ENCODE data around the gene NIN. TPM values are rescaled to one million over a fixed set of nuclear protein-coding genes. Genes with fewer than 3 reads are reported as not detected.

Gene NIN
- total RNA-seq, 2 donors from 2014 or later: 46.1 to 60.0 TPM

GRCh38 chr14:50855558-50855957, 24.6 kb upstream of the NIN start:
- Mint-ChIP-seq H3K4me3 (no peak overlapping the region), H3K27me3 (ENCODE audit: low read depth) (no peaks in the 10 kb centered on the region), H3K36me3 (ENCODE audit: insufficient read depth in 2 of 2) (no peaks in the 10 kb centered on the region), H3K4me1 (ENCODE audit: low read depth) (peaks cover 25% of the 10 kb centered on the region), H3K9me3 (no peaks in the 10 kb centered on the region), H3K27ac (no peak overlapping the region)
- ATAC-seq (replicated peaks in 1 of 2): no peak
- DNase-seq: no peak

GRCh38 chr14:50854521-50854920, 23.6 kb upstream of the NIN start:
- Mint-ChIP-seq H3K4me3 (no peak overlapping the region), H3K27me3 (ENCODE audit: low read depth) (no peaks in the 10 kb centered on the region), H3K9me3 (no peaks in the 10 kb centered on the region), H3K27ac (no peak overlapping the region), H3K36me3 (ENCODE audit: insufficient read depth in 2 of 2) (no peaks in the 10 kb centered on the region), H3K4me1 (ENCODE audit: low read depth) (peaks cover 18% of the 10 kb centered on the region)
- ATAC-seq (replicated peaks in 1 of 2): no peak
- DNase-seq: no peak

GRCh38 chr14:50853891-50854290, 22.9 kb upstream of the NIN start:
- Mint-ChIP-seq H3K27me3 (ENCODE audit: low read depth) (no peaks in the 10 kb centered on the region), H3K4me1 (ENCODE audit: low read depth) (peaks cover 12% of the 10 kb centered on the region), H3K9me3 (no peaks in the 10 kb centered on the region), H3K27ac (no peak overlapping the region), H3K4me3 (no peak overlapping the region), H3K36me3 (ENCODE audit: insufficient read depth in 2 of 2) (no peaks in the 10 kb centered on the region)
- ATAC-seq (replicated peaks in 1 of 2): peak; percentile 81 to 86
- no peak for DNase-seq

- DNase-seq: no peak
- H3K27ac Mint-ChIP-seq: no peak overlapping the region
- no peak for ATAC-seq (replicated peaks in 1 of 2)
- H3K36me3 Mint-ChIP-seq (ENCODE audit: insufficient read depth in 2 of 2): no peaks in the 10 kb centered on the region
- H3K4me1 Mint-ChIP-seq (ENCODE audit: low read depth): no peaks in the 10 kb centered on the region
- no peak overlapping the region for H3K4me3 Mint-ChIP-seq
- no peaks in the 10 kb centered on the region for H3K9me3 Mint-ChIP-seq
- no peaks in the 10 kb centered on the region for H3K27me3 Mint-ChIP-seq (ENCODE audit: low read depth)
Observed at GRCh38 chr14:50846226-50846880, 15.4 kb upstream of the NIN start.

- no peak for DNase-seq
- no peaks in the 10 kb centered on the region for H3K4me1 Mint-ChIP-seq (ENCODE audit: low read depth)
- no peaks in the 10 kb centered on the region for H3K27me3 Mint-ChIP-seq (ENCODE audit: low read depth)
- no peaks in the 10 kb centered on the region for H3K36me3 Mint-ChIP-seq (ENCODE audit: insufficient read depth in 2 of 2)
- ATAC-seq (replicated peaks in 1 of 2): no peak
- no peak overlapping the region for H3K4me3 Mint-ChIP-seq
- H3K27ac Mint-ChIP-seq: no peak overlapping the region
- peaks cover 0 to 2% of the 10 kb centered on the region in 2 donors for H3K9me3 Mint-ChIP-seq
Observed at GRCh38 chr14:50845166-50845565, 14.2 kb upstream of the NIN start.

- no peaks in the 10 kb centered on the region for H3K27me3 Mint-ChIP-seq (ENCODE audit: low read depth)
- no peaks in the 10 kb centered on the region for H3K36me3 Mint-ChIP-seq (ENCODE audit: insufficient read depth in 2 of 2)
- H3K4me3 Mint-ChIP-seq: no peak overlapping the region
- no peak overlapping the region for H3K27ac Mint-ChIP-seq
- H3K9me3 Mint-ChIP-seq: peaks cover 0 to 2% of the 10 kb centered on the region in 2 donors
- ATAC-seq (replicated peaks in 1 of 2): no peak
- no peak for DNase-seq
- peaks cover under 1% of the 10 kb centered on the region for H3K4me1 Mint-ChIP-seq (ENCODE audit: low read depth)
Observed at GRCh38 chr14:50844391-50844790, 13.4 kb upstream of the NIN start.

- Mint-ChIP-seq H3K4me3 (no peak overlapping the region), H3K4me1 (ENCODE audit: low read depth) (peaks cover 31% of the 10 kb centered on the region), H3K27ac (no peak overlapping the region), H3K27me3 (ENCODE audit: low read depth) (no peaks in the 10 kb centered on the region), H3K9me3 (peaks cover 0 to 2% of the 10 kb centered on the region in 2 donors), H3K36me3 (ENCODE audit: insufficient read depth in 2 of 2) (no peaks in the 10 kb centered on the region)
- ATAC-seq (replicated peaks in 1 of 2) (no peak), DNase-seq (no peak)
Observed at GRCh38 chr14:50839691-50840090, 8.7 kb upstream of the NIN start.

GRCh38 chr14:50839048-50839447, 8.1 kb upstream of the NIN start:
- ATAC-seq (replicated peaks in 1 of 2): peak; percentile 69 to 81
- H3K4me1 Mint-ChIP-seq (ENCODE audit: low read depth): peaks cover 38% of the 10 kb centered on the region
- peak in 1 of 2 donors; percentile 33 for DNase-seq

GRCh38 chr14:50837850-50838470, 7.0 kb upstream of the NIN start:
- Mint-ChIP-seq H3K4me3 (no peak overlapping the region), H3K27ac (no peak overlapping the region), H3K9me3 (peaks cover 0 to 2% of the 10 kb centered on the region in 2 donors), H3K36me3 (ENCODE audit: insufficient read depth in 2 of 2) (no peaks in the 10 kb centered on the region), H3K4me1 (ENCODE audit: low read depth) (peaks cover 48% of the 10 kb centered on the region), H3K27me3 (ENCODE audit: low read depth) (no peaks in the 10 kb centered on the region)
- ATAC-seq (replicated peaks in 1 of 2) (peak in 1 of 2 donors; percentile 56), DNase-seq (no peak)

More at GRCh38 chr14:50839048-50839447, 8.1 kb upstream of the NIN start:
- Mint-ChIP-seq H3K36me3 (ENCODE audit: insufficient read depth in 2 of 2) (no peaks in the 10 kb centered on the region), H3K9me3 (peaks cover 0 to 2% of the 10 kb centered on the region in 2 donors), H3K4me3 (peak overlapping the region in 1 of 2 donors; percentile 28), H3K27me3 (ENCODE audit: low read depth) (no peaks in the 10 kb centered on the region), H3K27ac (no peak overlapping the region)

GRCh38 chr14:50837271-50837670, 6.3 kb upstream of the NIN start:
- Mint-ChIP-seq H3K36me3 (ENCODE audit: insufficient read depth in 2 of 2) (no peaks in the 10 kb centered on the region), H3K27me3 (ENCODE audit: low read depth) (peaks cover 7% of the 10 kb centered on the region), H3K27ac (no peak overlapping the region), H3K9me3 (peaks cover 0 to 2% of the 10 kb centered on the region in 2 donors), H3K4me1 (ENCODE audit: low read depth) (peaks cover 55% of the 10 kb centered on the region), H3K4me3 (no peak overlapping the region)
- ATAC-seq (replicated peaks in 1 of 2) (no peak), DNase-seq (no peak)

- H3K27me3 Mint-ChIP-seq (ENCODE audit: low read depth): peaks cover 13% of the 10 kb centered on the region
- no peak overlapping the region for H3K27ac Mint-ChIP-seq
- DNase-seq (no peak), ATAC-seq (replicated peaks in 1 of 2) (no peak)
- no peak overlapping the region for H3K4me3 Mint-ChIP-seq
- peaks cover 0 to 2% of the 10 kb centered on the region in 2 donors for H3K9me3 Mint-ChIP-seq
- H3K36me3 Mint-ChIP-seq (ENCODE audit: insufficient read depth in 2 of 2): no peaks in the 10 kb centered on the region
- peaks cover 62% of the 10 kb centered on the region for H3K4me1 Mint-ChIP-seq (ENCODE audit: low read depth)
Observed at GRCh38 chr14:50836515-50836914, 5.6 kb upstream of the NIN start.

- DNase-seq: no peak
- H3K4me1 Mint-ChIP-seq (ENCODE audit: low read depth): peaks cover 65% of the 10 kb centered on the region
- H3K36me3 Mint-ChIP-seq (ENCODE audit: insufficient read depth in 2 of 2): peaks cover 2% of the 10 kb centered on the region in 2 donors
- no peaks in the 10 kb centered on the region for H3K9me3 Mint-ChIP-seq
- peak overlapping the region in 1 of 2 donors; percentile 6 for H3K4me3 Mint-ChIP-seq
- no peak overlapping the region for H3K27ac Mint-ChIP-seq
- no peak for ATAC-seq (replicated peaks in 1 of 2)
- H3K27me3 Mint-ChIP-seq (ENCODE audit: low read depth): peaks cover 13% of the 10 kb centered on the region
Observed at GRCh38 chr14:50835280-50835679, 4.3 kb upstream of the NIN start.

GRCh38 chr14:50834802-50835276, 3.9 kb upstream of the NIN start:
- Mint-ChIP-seq H3K4me3 (no peak overlapping the region), H3K27me3 (ENCODE audit: low read depth) (peaks cover 13% of the 10 kb centered on the region), H3K9me3 (no peaks in the 10 kb centered on the region), H3K27ac (no peak overlapping the region), H3K36me3 (ENCODE audit: insufficient read depth in 2 of 2) (peaks cover 2% of the 10 kb centered on the region in 2 donors), H3K4me1 (ENCODE audit: low read depth) (peaks cover 65% of the 10 kb centered on the region)
- no peak for DNase-seq
- ATAC-seq (replicated peaks in 1 of 2): no peak
